Endothelial cell of umbilical vein (primary cell): ENCODE measurements around the gene MEGF11. TPM values are rescaled to one million over a fixed set of nuclear protein-coding genes. Genes with fewer than 3 reads are reported as not detected.

Source experiments
- BruUV-seq: library from RNA; stranded (reverse); fragments of 400-500 nt; replicated peaks from 2 replicates; lab custom pipeline; 2021; lab: Mats Ljungman, UMichigan
- CTCF ChIA-PET: fragments of 300-600, 350-600 bp; sonication (Branson Sonifier 250); formaldehyde crosslinking; loops from one replicate; lab custom pipeline; 2021; ENCODE audit warnings: antibody characterized with exemption, inconsistent platforms; lab: Charles Lee
- POLR2A ChIA-PET: fragments of 300-600, 350-600 bp; sonication (Branson Sonifier 250); formaldehyde crosslinking; loops from one replicate; lab custom pipeline; 2021; ENCODE audit warnings: antibody characterized with exemption, inconsistent platforms; lab: Charles Lee
- DNase-seq: peaks from one replicate; pipeline ENCODE4 v3.0.0-alpha.2; 2011; ENCODE audit warnings: low read depth, low spot score
- FAIRE-seq: peaks from 2 replicates; lab custom pipeline; 2011; peaks lifted over from hg19 to GRCh38; lab: Jason Lieb, UNC
- H2AFZ ChIP-seq: 2 replicates; pipeline ENCODE4 v1.6.0; 2012; ENCODE audit warnings: low read depth, low read length, control low read depth, inconsistent platforms
- H3K27ac ChIP-seq: 2 replicates; pipeline ENCODE4 v1.5.1; 2011; ENCODE audit warnings: low read depth, mild to moderate bottlenecking, control low read depth, low read length, moderate library complexity; ENCODE audit not compliant: insufficient read depth
- H3K27me3 ChIP-seq, 2 experiments: 2 replicates each; pipeline versions ENCODE4 v1.6.0 to v1.6.1; 2011; ENCODE audit warnings: low read length in 2 of 2, mixed read lengths in 1 of 2; ENCODE audit not compliant: control insufficient read depth in 2 of 2, insufficient read depth in 2 of 2
- H3K36me3 ChIP-seq, 2 experiments: 2 replicates in 1 of 2; 3 replicates in 1 of 2; pipeline ENCODE4 v1.5.1; 2011; ENCODE audit warnings: low read length in 2 of 2, mild to moderate bottlenecking in 1 of 2, moderate library complexity in 1 of 2; ENCODE audit not compliant: control insufficient read depth in 2 of 2, insufficient read depth in 2 of 2; ENCODE audit errors: extremely low read depth in 1 of 2
- H3K4me1 ChIP-seq: 3 replicates; pipeline ENCODE4 v1.5.1; 2011; ENCODE audit warnings: mild to moderate bottlenecking, low read length; ENCODE audit not compliant: control insufficient read depth, insufficient read depth; ENCODE audit errors: extremely low read depth
- H3K4me2 ChIP-seq: 2 replicates; pipeline ENCODE4 v1.6.1; 2011; ENCODE audit warnings: low read length, control low read depth, mixed read lengths; ENCODE audit not compliant: insufficient read depth
- H3K4me3 ChIP-seq, 3 experiments: fragments of 200-600 bp in 1 of 3; sonication (generic), shearing (Covaris generic) in 1 of 3; replicated peaks in 1 of 3; 2 replicates each; pipeline ENCODE4 v1.5.1; 2011 to 2016; ENCODE audit warnings: control low read depth in 3 of 3, low read length in 3 of 3, mild to moderate bottlenecking in 2 of 3, inconsistent platforms in 1 of 3, low read depth in 1 of 3, moderate library complexity in 1 of 3; ENCODE audit not compliant: insufficient read depth in 1 of 3
- H3K79me2 ChIP-seq: 2 replicates; pipeline ENCODE4 v1.6.0; 2012; ENCODE audit warnings: low read length, inconsistent platforms; ENCODE audit not compliant: control insufficient read depth, insufficient read depth
- H3K9ac ChIP-seq: replicated peaks from 2 replicates; pipeline ENCODE3; 2011; ENCODE audit warnings: low read length, control low read depth; ENCODE audit not compliant: insufficient read depth; ENCODE audit errors: extremely low read depth
- H3K9me1 ChIP-seq: replicated peaks from 3 replicates; pipeline ENCODE4 v1.6.0; 2011; ENCODE audit warnings: mild to moderate bottlenecking, low read length; ENCODE audit not compliant: control insufficient read depth, insufficient read depth; ENCODE audit errors: extremely low read depth
- H3K9me3 ChIP-seq: replicated peaks from 2 replicates; pipeline ENCODE4 v1.5.1; 2012; ENCODE audit warnings: low read length, inconsistent platforms; ENCODE audit not compliant: control insufficient read depth, insufficient read depth
- H4K20me1 ChIP-seq: replicated peaks from 2 replicates; pipeline ENCODE3; 2011; ENCODE audit warnings: mild to moderate bottlenecking, low read length; ENCODE audit not compliant: control insufficient read depth, insufficient read depth; ENCODE audit errors: extremely low read depth
- CTCF ChIP-seq, 2 donors: IDR thresholded peaks; 1 replicate in 1 of 2; 2 replicates in 1 of 2; pipeline ENCODE4 v1.5.1; 2011; ENCODE audit warnings: low read length in 2 of 2, mild to moderate bottlenecking in 2 of 2, moderate library complexity in 2 of 2, control low read depth in 1 of 2, inconsistent platforms in 1 of 2, low read depth in 1 of 2; ENCODE audit not compliant: insufficient read depth in 1 of 2; ENCODE audit errors: extremely low read depth in 1 of 2
- EZH2 ChIP-seq: IDR thresholded peaks from 2 replicates; pipeline ENCODE4 v1.6.1; 2012; ENCODE audit warnings: borderline replicate concordance, low read depth, mild to moderate bottlenecking, moderate library complexity, low read length, inconsistent platforms; ENCODE audit not compliant: severe bottlenecking
- FOS ChIP-seq: IDR thresholded peaks from 2 replicates; pipeline ENCODE4 v1.6.1; 2011; ENCODE audit warnings: mild to moderate bottlenecking, low read length, moderate library complexity, borderline replicate concordance; ENCODE audit not compliant: insufficient read depth
- GATA2 ChIP-seq: IDR thresholded peaks from 2 replicates; pipeline ENCODE4 v1.7.0; 2011; ENCODE audit warnings: low read depth, mild to moderate bottlenecking, moderate library complexity, mixed read lengths, low read length; ENCODE audit not compliant: insufficient read length, insufficient read depth
- JUN ChIP-seq: IDR thresholded peaks from 2 replicates; pipeline ENCODE4 v1.6.1; 2011; ENCODE audit warnings: borderline replicate concordance, low read depth; ENCODE audit not compliant: insufficient read length, insufficient read depth
- MAX ChIP-seq: IDR thresholded peaks from 2 replicates; pipeline ENCODE4 v1.6.1; 2011; ENCODE audit not compliant: insufficient read depth, insufficient read length
- MYC ChIP-seq: IDR thresholded peaks from one replicate; pipeline ENCODE4 v1.6.1; 2011; ENCODE audit warnings: mild to moderate bottlenecking, low read depth, low read length
- POLR2A ChIP-seq: IDR thresholded peaks from 2 replicates; pipeline ENCODE4 v1.6.1; 2012; ENCODE audit warnings: low read depth, mild to moderate bottlenecking, control low read depth, low read length
- POLR2AphosphoS5 ChIP-seq: IDR thresholded peaks from 2 replicates; pipeline ENCODE4 v1.6.1; 2012; ENCODE audit warnings: low read depth, mild to moderate bottlenecking, control low read depth, low read length, moderate library complexity; ENCODE audit not compliant: insufficient read depth
- dilution Hi-C: fragments of 300-500 bp; cut with MboI; formaldehyde crosslinking; loops from one replicate; pipeline ENCODE4 v1.15.0; 2019; ENCODE audit warnings: low sequenced_read_pairs; ENCODE audit not compliant: extremely low pct_ligation_motif_present
- intact Hi-C: fragments of 100-400 bp; cut with micrococcal nuclease; formaldehyde crosslinking; loops from one replicate; pipeline ENCODE4 v1.10.0; 2022
- polyA plus RNA-seq, 4 experiments: library from polyadenylated mRNA; depleted of rRNA in 3 of 4; stranded (reverse) in 3 of 4; unstranded in 1 of 4; fragments of >200 nt; gene quantifications; 2 replicates each; pipeline versions ENCODE4 v1.2.1 to v1.2.3, GENCODE V29; 2011 to 2012; ENCODE audit warnings: missing spikeins in 1 of 4
- total RNA-seq: library from RNA; stranded (reverse); gene quantifications from 2 replicates; pipeline ENCODE4 v1.2.3, GENCODE V29; 2021

MEGF11 gene
- total and polyA plus RNA-seq, 2 donors (not counting 3 experiments of a cell fraction or from before 2014, with no cell fraction given) = not detected

- no peak overlapping the region for H3K9ac ChIP-seq
- TF ChIP-seq GATA2 = no peak
- TF ChIP-seq POLR2AphosphoS5 = no peak
- no peak for TF ChIP-seq MAX
- peaks cover 5 to 14% of the 10 kb centered on the region in 2 experiments for H3K27me3 ChIP-seq
- H3K9me1 ChIP-seq = no peaks in the 10 kb centered on the region
- no peak overlapping the region for H2AFZ ChIP-seq
- no TSS peak for BruUV-seq
- no peaks in the 10 kb centered on the region for H3K9me3 ChIP-seq
- H3K79me2 ChIP-seq = no peaks in the 10 kb centered on the region
- no peak overlapping the region for H3K27ac ChIP-seq
- dilution Hi-C loops = no loop called here
- no peak overlapping the region for H3K4me2 ChIP-seq
- H3K4me3 ChIP-seq = no peak overlapping the region
- FAIRE-seq = no peak
- no peaks in the 10 kb centered on the region for H3K4me1 ChIP-seq
- intact Hi-C loops = no loop called here
- DNase-seq = no peak
- POLR2A ChIA-PET = no interaction called here
- CTCF ChIA-PET = no interaction called here
- H4K20me1 ChIP-seq = no peaks in the 10 kb centered on the region
- H3K36me3 ChIP-seq = no peaks in the 10 kb centered on the region
Measured at GRCh38 chr15:66043264-66043663, 210.3 kb downstream of the MEGF11 start.

- Histone ChIP-seq H3K27me3 (peaks cover 9 to 16% of the 10 kb centered on the region in 2 experiments), H4K20me1 (no peaks in the 10 kb centered on the region), H3K79me2 (no peaks in the 10 kb centered on the region), H3K4me3 (no peak overlapping the region), H3K27ac (no peak overlapping the region), H3K4me1 (no peaks in the 10 kb centered on the region), H3K4me2 (no peak overlapping the region), H3K9me1 (no peaks in the 10 kb centered on the region), H3K36me3 (no peaks in the 10 kb centered on the region), H3K9me3 (no peaks in the 10 kb centered on the region), H2AFZ (no peak overlapping the region), H3K9ac (no peak overlapping the region)
- CTCF ChIA-PET = no interaction called here
- TF ChIP-seq FOS (no peak), CTCF (IDR thresholded peaks at IDR 0.05; ENCODE audit: extremely low read depth in 1 of 2, insufficient read depth in 1 of 2, low read depth in 1 of 2, low read length in 2 of 2) (no peak), POLR2AphosphoS5 (no peak), MYC (no peak), GATA2 (no peak), MAX (no peak), EZH2 (no peak), POLR2A (no peak), JUN (no peak)
- no peak for FAIRE-seq
- POLR2A ChIA-PET = no interaction called here
- intact Hi-C loops (no loop called here), dilution Hi-C loops (no loop called here)
- BruUV-seq = no TSS peak
- no peak for DNase-seq
Measured at GRCh38 chr15:66042624-66043023, 210.9 kb downstream of the MEGF11 start.
